ENCODE data around the gene NFE2L3. TPM values are rescaled to one million over a fixed set of nuclear protein-coding genes. Genes with fewer than 3 reads are reported as not detected.
"Not testable (repeated sequence)": the region's sequence is repeated elsewhere in the genome, so short reads cannot be mapped to it uniquely, and the experiment has no call there.

Gene NFE2L3
- total RNA-seq, 1 donor from 2014 or later: 80.3 TPM

- DNase-seq (ENCODE audit: extremely low read depth, low read depth, low spot score): no peak
These were observed 14.8 kb downstream of the NFE2L3 start for GRCh38 chr7:26166684-26167266.

- DNase-seq (ENCODE audit: extremely low read depth, low read depth, low spot score): no peak
These were observed 15.4 kb downstream of the NFE2L3 start for GRCh38 chr7:26167303-26167934.

- no peak for DNase-seq (ENCODE audit: extremely low read depth, low read depth, low spot score)
These were observed 16.5 kb downstream of the NFE2L3 start for GRCh38 chr7:26168458-26169023.

GRCh38 chr7:26169271-26169670, 17.3 kb downstream of the NFE2L3 start:
- no peak for DNase-seq (ENCODE audit: extremely low read depth, low read depth, low spot score)

GRCh38 chr7:26170663-26171062, 18.7 kb downstream of the NFE2L3 start:
- DNase-seq (ENCODE audit: extremely low read depth, low read depth, low spot score): no peak

GRCh38 chr7:26171601-26172000, 19.6 kb downstream of the NFE2L3 start:
- no peak for DNase-seq (ENCODE audit: extremely low read depth, low read depth, low spot score)

- DNase-seq (ENCODE audit: extremely low read depth, low read depth, low spot score): no peak
These were observed 20.1 kb downstream of the NFE2L3 start for GRCh38 chr7:26172048-26172447.

- DNase-seq (ENCODE audit: extremely low read depth, low read depth, low spot score): not testable (repeated sequence)
These were observed 23.9 kb downstream of the NFE2L3 start for GRCh38 chr7:26175903-26176302.

- DNase-seq (ENCODE audit: extremely low read depth, low read depth, low spot score): not testable (repeated sequence)
These were observed 24.7 kb downstream of the NFE2L3 start for GRCh38 chr7:26176696-26177095.

GRCh38 chr7:26177269-26177668, 25.3 kb downstream of the NFE2L3 start:
- not testable (repeated sequence) for DNase-seq (ENCODE audit: extremely low read depth, low read depth, low spot score)

GRCh38 chr7:26178272-26178960, 26.4 kb downstream of the NFE2L3 start:
- no peak for DNase-seq (ENCODE audit: extremely low read depth, low read depth, low spot score)

GRCh38 chr7:26179422-26179821, 27.4 kb downstream of the NFE2L3 start:
- no peak for DNase-seq (ENCODE audit: extremely low read depth, low read depth, low spot score)

GRCh38 chr7:26179826-26180497, 28.0 kb downstream of the NFE2L3 start:
- no peak for DNase-seq (ENCODE audit: extremely low read depth, low read depth, low spot score)

- DNase-seq (ENCODE audit: extremely low read depth, low read depth, low spot score): no peak
These were observed 28.8 kb downstream of the NFE2L3 start for GRCh38 chr7:26180792-26181198.

GRCh38 chr7:26181474-26182227, 29.7 kb downstream of the NFE2L3 start:
- DNase-seq (ENCODE audit: extremely low read depth, low read depth, low spot score): no peak

GRCh38 chr7:26182283-26182682, 30.3 kb downstream of the NFE2L3 start:
- DNase-seq (ENCODE audit: extremely low read depth, low read depth, low spot score): no peak

- no peak for DNase-seq (ENCODE audit: extremely low read depth, low read depth, low spot score)
These were observed 30.7 kb downstream of the NFE2L3 start for GRCh38 chr7:26182706-26183105.

- no peak for DNase-seq (ENCODE audit: extremely low read depth, low read depth, low spot score)
These were observed 31.7 kb downstream of the NFE2L3 start for GRCh38 chr7:26183545-26184280.

- DNase-seq (ENCODE audit: extremely low read depth, low read depth, low spot score): not testable (repeated sequence)
These were observed 32.5 kb downstream of the NFE2L3 start for GRCh38 chr7:26184281-26185101.

All from glomerular endothelial cell (primary cell).